GM19193 (cell line): ENCODE results near the gene EML3.

Experiments used
- POLR2A ChIP-seq: IDR thresholded peaks from 4 replicates; pipeline ENCODE4 v1.6.1; 2011; ENCODE audit not compliant: insufficient read depth, insufficient read length; ENCODE audit errors: extremely low read depth

Gene EML3

GRCh38 chr11:62552485-62553079 is 60.0 kb downstream of the EML3 start:
- TF ChIP-seq POLR2A = no peak
